ENCODE measurements around the gene TBC1D5.

The TBC1D5 gene

DNA sequence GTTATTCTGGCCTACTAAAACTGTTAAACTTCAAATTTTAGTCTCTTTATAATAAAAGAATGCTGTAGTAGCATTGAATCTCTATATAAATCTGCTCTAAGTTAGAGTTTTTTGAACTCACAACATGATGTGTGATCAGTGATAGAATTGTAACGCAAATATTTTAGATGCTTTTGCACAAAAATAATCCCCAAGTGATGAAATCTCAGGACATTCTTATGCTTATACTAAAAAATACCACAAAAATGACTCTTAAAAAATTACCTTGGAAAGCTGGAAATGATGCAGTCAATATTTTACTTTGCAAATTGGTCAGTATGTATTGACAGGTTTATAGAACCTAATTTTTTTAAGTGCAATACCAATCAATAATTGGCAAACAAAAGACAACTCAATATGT, 375.3 kb downstream of the TBC1D5 start:
- Histone ChIP-seq H4K20me1 (ENCODE audit: insufficient read depth, low read length, poor library complexity, severe bottlenecking) (no peaks in the 10 kb centered on the region), H3K27me3 (ENCODE audit: insufficient read depth, low read length, poor library complexity, severe bottlenecking) (no peaks in the 10 kb centered on the region), H3K9ac (ENCODE audit: low read depth, low read length, poor library complexity, severe bottlenecking) (no peak overlapping the region), H3F3A (ENCODE audit: low read depth) (no peaks in the 10 kb centered on the region), H3K9me3 (ENCODE audit: insufficient read depth, low read depth, low read length) (no peaks in the 10 kb centered on the region), H3K36me3 (ENCODE audit: insufficient read depth, low read length) (peaks cover 16% of the 10 kb centered on the region; the same call in 1 of the 2 replicates), H2AFZ (ENCODE audit: low read length) (no peak overlapping the region), H3K4me2 (ENCODE audit: low read depth, low read length, poor library complexity, severe bottlenecking) (no peak overlapping the region), H3K4me1 (ENCODE audit: insufficient read depth, low read length, poor library complexity, severe bottlenecking) (no peaks in the 10 kb centered on the region), H3K79me2 (ENCODE audit: insufficient read depth, low read length) (no peaks in the 10 kb centered on the region), H3K4me3 (ENCODE audit: low read length, poor library complexity, severe bottlenecking) (no peak overlapping the region), H3K9me2 (replicated peaks; ENCODE audit: low read depth, low read length) (no peaks in the 10 kb centered on the region)
- TF ChIP-seq, protein P1, sequence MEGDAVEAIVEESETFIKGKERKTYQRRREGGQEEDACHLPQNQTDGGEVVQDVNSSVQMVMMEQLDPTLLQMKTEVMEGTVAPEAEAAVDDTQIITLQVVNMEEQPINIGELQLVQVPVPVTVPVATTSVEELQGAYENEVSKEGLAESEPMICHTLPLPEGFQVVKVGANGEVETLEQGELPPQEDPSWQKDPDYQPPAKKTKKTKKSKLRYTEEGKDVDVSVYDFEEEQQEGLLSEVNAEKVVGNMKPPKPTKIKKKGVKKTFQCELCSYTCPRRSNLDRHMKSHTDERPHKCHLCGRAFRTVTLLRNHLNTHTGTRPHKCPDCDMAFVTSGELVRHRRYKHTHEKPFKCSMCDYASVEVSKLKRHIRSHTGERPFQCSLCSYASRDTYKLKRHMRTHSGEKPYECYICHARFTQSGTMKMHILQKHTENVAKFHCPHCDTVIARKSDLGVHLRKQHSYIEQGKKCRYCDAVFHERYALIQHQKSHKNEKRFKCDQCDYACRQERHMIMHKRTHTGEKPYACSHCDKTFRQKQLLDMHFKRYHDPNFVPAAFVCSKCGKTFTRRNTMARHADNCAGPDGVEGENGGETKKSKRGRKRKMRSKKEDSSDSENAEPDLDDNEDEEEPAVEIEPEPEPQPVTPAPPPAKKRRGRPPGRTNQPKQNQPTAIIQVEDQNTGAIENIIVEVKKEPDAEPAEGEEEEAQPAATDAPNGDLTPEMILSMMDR (conservative IDR thresholded peaks at IDR 0.05; ENCODE audit: low read length), result no peak
- TF ChIP-seq EZH2phosphoT487 (IDR thresholded peaks at IDR 0.05; ENCODE audit: borderline replicate concordance), result no peak

- H3K36me3 ChIP-seq (ENCODE audit: insufficient read depth, low read length), result no peaks in the 10 kb centered on the region
- H3K9ac ChIP-seq (ENCODE audit: low read depth, low read length, poor library complexity, severe bottlenecking), result no peak overlapping the region
- no peaks in the 10 kb centered on the region for H3K4me1 ChIP-seq (ENCODE audit: insufficient read depth, low read length, poor library complexity, severe bottlenecking)
- H3K4me2 ChIP-seq (ENCODE audit: low read depth, low read length, poor library complexity, severe bottlenecking), result no peak overlapping the region
- no peaks in the 10 kb centered on the region for H4K20me1 ChIP-seq (ENCODE audit: insufficient read depth, low read length, poor library complexity, severe bottlenecking)
- H3K9me2 ChIP-seq (replicated peaks; ENCODE audit: low read depth, low read length), result no peaks in the 10 kb centered on the region
- no peak overlapping the region for H2AFZ ChIP-seq (ENCODE audit: low read length)
- no peaks in the 10 kb centered on the region for H3K27me3 ChIP-seq (ENCODE audit: insufficient read depth, low read length, poor library complexity, severe bottlenecking)
- H3F3A ChIP-seq (ENCODE audit: low read depth), result no peaks in the 10 kb centered on the region; the same call in 1 of the 2 replicates
- H3K79me2 ChIP-seq (ENCODE audit: insufficient read depth, low read length), result no peaks in the 10 kb centered on the region
- H3K9me3 ChIP-seq (ENCODE audit: insufficient read depth, low read depth, low read length), result no peaks in the 10 kb centered on the region
- no peak overlapping the region for H3K4me3 ChIP-seq (ENCODE audit: low read length, poor library complexity, severe bottlenecking)
- TF ChIP-seq, protein P1 (conservative IDR thresholded peaks at IDR 0.05; ENCODE audit: low read length), result no peak
- TF ChIP-seq EZH2phosphoT487 (IDR thresholded peaks at IDR 0.05; ENCODE audit: borderline replicate concordance), result no peak
These were observed 381.4 kb downstream of the TBC1D5 start for GRCh38 chr3:17360991-17361390.

DNA sequence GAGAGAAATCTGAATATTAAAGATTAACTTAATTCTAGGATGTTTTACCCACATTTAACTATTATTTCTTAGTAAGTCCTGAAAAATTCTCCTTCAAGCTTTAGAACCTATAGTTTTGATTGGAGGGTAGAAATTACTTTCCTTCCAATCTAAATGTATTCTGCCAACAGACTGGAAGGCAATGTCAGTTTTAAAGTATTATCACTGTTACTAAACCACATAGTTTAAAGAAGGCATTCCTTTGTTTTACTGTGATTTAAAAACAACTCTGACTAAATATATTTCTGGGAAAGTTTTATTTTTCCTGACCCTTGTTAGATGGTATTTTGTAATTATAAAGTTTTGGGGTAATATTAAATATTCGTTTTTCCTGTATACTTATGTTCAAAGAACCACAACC, 382.5 kb downstream of the TBC1D5 start:
- H3K36me3 ChIP-seq (ENCODE audit: insufficient read depth, low read length), result no peaks in the 10 kb centered on the region
- H3K9me3 ChIP-seq (ENCODE audit: insufficient read depth, low read depth, low read length), result no peaks in the 10 kb centered on the region
- H3K27me3 ChIP-seq (ENCODE audit: insufficient read depth, low read length, poor library complexity, severe bottlenecking), result no peaks in the 10 kb centered on the region
- no peaks in the 10 kb centered on the region for H4K20me1 ChIP-seq (ENCODE audit: insufficient read depth, low read length, poor library complexity, severe bottlenecking)
- TF ChIP-seq EZH2phosphoT487 (IDR thresholded peaks at IDR 0.05; ENCODE audit: borderline replicate concordance), result no peak
- TF ChIP-seq, protein P1 (conservative IDR thresholded peaks at IDR 0.05; ENCODE audit: low read length), result no peak
- no peaks in the 10 kb centered on the region for H3K4me1 ChIP-seq (ENCODE audit: insufficient read depth, low read length, poor library complexity, severe bottlenecking)
- H3K79me2 ChIP-seq (ENCODE audit: insufficient read depth, low read length), result no peaks in the 10 kb centered on the region
- no peaks in the 10 kb centered on the region for H3K9me2 ChIP-seq (replicated peaks; ENCODE audit: low read depth, low read length)
- H3K9ac ChIP-seq (ENCODE audit: low read depth, low read length, poor library complexity, severe bottlenecking), result no peak overlapping the region
- H3F3A ChIP-seq (ENCODE audit: low read depth), result no peaks in the 10 kb centered on the region; the same call in 1 of the 2 replicates
- H3K4me2 ChIP-seq (ENCODE audit: low read depth, low read length, poor library complexity, severe bottlenecking), result no peak overlapping the region
- no peak overlapping the region for H2AFZ ChIP-seq (ENCODE audit: low read length)
- no peak overlapping the region for H3K4me3 ChIP-seq (ENCODE audit: low read length, poor library complexity, severe bottlenecking)

Data from Loucy (cell line).